Vagina (tissue), 2 donors: Measurements from ENCODE around the gene TFAP2C. TPM values are rescaled to one million over a fixed set of nuclear protein-coding genes. Genes with fewer than 3 reads are reported as not detected.

ENCODE experiments used
- DNase-seq, 2 donors: peaks; one replicate each; pipeline ENCODE4 v3.0.0-alpha.2; 2017; ENCODE audit errors: extremely low spot score in 2 of 2
- H3K27ac ChIP-seq: fragments of 200-600 bp; sonication (generic); one replicate; pipeline ENCODE4 v1.5.1; 2019
- H3K27me3 ChIP-seq: fragments of 200-600 bp; sonication (generic); one replicate; pipeline ENCODE4 v1.5.1; 2019
- H3K36me3 ChIP-seq, 2 donors: fragments of 200-600 bp; sonication (generic); one replicate each; pipeline ENCODE4 v1.5.1; 2017 to 2019
- H3K4me1 ChIP-seq: fragments of 200-600 bp; sonication (generic); one replicate; pipeline ENCODE4 v1.5.1; 2019
- H3K4me3 ChIP-seq, 2 donors: fragments of 200-600 bp; sonication (generic); 1 replicate in 1 of 2; 2 replicates in 1 of 2; pipeline ENCODE4 v1.5.1; 2016 to 2019
- H3K9me3 ChIP-seq: fragments of 200-600 bp; sonication (generic); one replicate; pipeline ENCODE4 v1.5.1; 2019
- CTCF ChIP-seq, 3 experiments: fragments of 450-650 bp in 2 of 3; fragments of 200-600 bp in 1 of 3; sonication (generic) in 1 of 3; IDR thresholded peaks; one replicate each; pipeline ENCODE4 v1.5.1; 2017 to 2019; ENCODE audit warnings: antibody characterized with exemption in 3 of 3, mild to moderate bottlenecking in 2 of 3, moderate library complexity in 2 of 3
- POLR2A ChIP-seq, 2 donors: fragments of 450-650 bp; IDR thresholded peaks; one replicate each; pipeline ENCODE4 v1.6.1; 2017; ENCODE audit warnings: antibody characterized with exemption in 2 of 2, mild to moderate bottlenecking in 2 of 2, moderate library complexity in 2 of 2
- POLR2AphosphoS5 ChIP-seq, 2 donors: sonication (generic); formaldehyde crosslinking; IDR thresholded peaks; one replicate each; pipeline ENCODE4 v1.9.0; 2017; ENCODE audit warnings: antibody characterized with exemption in 2 of 2, mild to moderate bottlenecking in 2 of 2, low read depth in 1 of 2; ENCODE audit not compliant: insufficient read depth in 1 of 2
- intact Hi-C: fragments of 100-400 bp; cut with DNase I; formaldehyde crosslinking; loops from one replicate; pipeline ENCODE4 v1.15.1; 2023
- total RNA-seq: library from RNA; depleted of rRNA; stranded (reverse); fragments of >200 nt; gene quantifications from one replicate; pipeline ENCODE4 v1.2.3, GENCODE V29; 2016

The TFAP2C gene
- total RNA-seq, 1 donor from 2014 or later = 20.6 TPM

- DNase-seq = no peak
- H3K4me3 ChIP-seq = no peak overlapping the region
- no peaks in the 10 kb centered on the region for H3K36me3 ChIP-seq
- intact Hi-C loops = no loop called here
- no peaks in the 10 kb centered on the region for H3K27me3 ChIP-seq
- TF ChIP-seq CTCF (IDR thresholded peaks at IDR 0.05) (no peak), POLR2AphosphoS5 (IDR thresholded peaks at IDR 0.05; ENCODE audit: insufficient read depth in 1 of 2, low read depth in 1 of 2) (no peak), POLR2A (IDR thresholded peaks at IDR 0.05) (no peak)
- H3K4me1 ChIP-seq = peaks cover 37% of the 10 kb centered on the region
- H3K27ac ChIP-seq = no peak overlapping the region
- no peaks in the 10 kb centered on the region for H3K9me3 ChIP-seq
These were observed 4.1 kb upstream of the TFAP2C start for GRCh38 chr20:56624786-56625681.

GRCh38 chr20:56625837-56626236, 3.3 kb upstream of the TFAP2C start:
- intact Hi-C loops = no loop called here
- Histone ChIP-seq H3K4me3 (no peak overlapping the region), H3K9me3 (no peaks in the 10 kb centered on the region), H3K27me3 (no peaks in the 10 kb centered on the region), H3K36me3 (no peaks in the 10 kb centered on the region), H3K4me1 (peaks cover 37% of the 10 kb centered on the region), H3K27ac (no peak overlapping the region)
- TF ChIP-seq CTCF (IDR thresholded peaks at IDR 0.05) (no peak), POLR2AphosphoS5 (IDR thresholded peaks at IDR 0.05; ENCODE audit: insufficient read depth in 1 of 2, low read depth in 1 of 2) (no peak)
- no peak for DNase-seq

- DNase-seq = no peak
- H3K4me1 ChIP-seq = peaks cover 43% of the 10 kb centered on the region
- H3K9me3 ChIP-seq = no peaks in the 10 kb centered on the region
- H3K27ac ChIP-seq = no peak overlapping the region
- no peaks in the 10 kb centered on the region for H3K36me3 ChIP-seq
- H3K27me3 ChIP-seq = no peaks in the 10 kb centered on the region
- peak overlapping the region in 1 of 2 donors; percentile 7 for H3K4me3 ChIP-seq
- TF ChIP-seq CTCF (IDR thresholded peaks at IDR 0.05) (no peak), POLR2A (IDR thresholded peaks at IDR 0.05) (no peak), POLR2AphosphoS5 (IDR thresholded peaks at IDR 0.05; ENCODE audit: insufficient read depth in 1 of 2, low read depth in 1 of 2) (no peak)
- intact Hi-C loops = no loop called here
These were observed 2.6 kb upstream of the TFAP2C start for GRCh38 chr20:56626367-56627121.

GRCh38 chr20:56627122-56628014, 1.7 kb upstream of the TFAP2C start:
- no peak overlapping the region for H3K27ac ChIP-seq
- intact Hi-C loops = no loop called here
- no peaks in the 10 kb centered on the region for H3K36me3 ChIP-seq
- no peaks in the 10 kb centered on the region for H3K9me3 ChIP-seq
- peaks cover 46% of the 10 kb centered on the region for H3K4me1 ChIP-seq
- H3K27me3 ChIP-seq = no peaks in the 10 kb centered on the region
- H3K4me3 ChIP-seq = no peak overlapping the region
- DNase-seq = no peak
- no peak for TF ChIP-seq CTCF (IDR thresholded peaks at IDR 0.05)
- TF ChIP-seq POLR2AphosphoS5 (IDR thresholded peaks at IDR 0.05; ENCODE audit: insufficient read depth in 1 of 2, low read depth in 1 of 2) = no peak
- TF ChIP-seq POLR2A (IDR thresholded peaks at IDR 0.05) = no peak
